PC-3 (cell line): ENCODE data around the gene ZNF491. TPM values are rescaled to one million over a fixed set of nuclear protein-coding genes. Genes with fewer than 3 reads are reported as not detected.

Experiments
- ATAC-seq: fragments of 200-7000 bp; cut with Tn5 transposase; 2 replicates; pipeline ENCODE4 v1.9.1; 2020; ENCODE audit warnings: mild to moderate bottlenecking, moderate library complexity
- BruUV-seq: library from RNA; stranded (reverse); fragments of 400-500 nt; replicated peaks from 2 replicates; lab custom pipeline; 2021; lab: Mats Ljungman, UMichigan
- CTCF ChIA-PET: fragments of 300-600 bp; sonication (Branson Sonifier 250); formaldehyde crosslinking; loops from one replicate; lab custom pipeline; 2022; ENCODE audit warnings: antibody characterized with exemption; lab: Charles Lee
- POLR2A ChIA-PET: fragments of 300-600 bp; sonication (Branson Sonifier 250); formaldehyde crosslinking; loops from one replicate; lab custom pipeline; 2022; ENCODE audit warnings: antibody characterized with exemption; ENCODE audit not compliant: unreplicated experiment; lab: Charles Lee
- DNase-seq: peaks from one replicate; pipeline ENCODE4 v3.0.0-alpha.2; 2015
- H2AFZ ChIP-seq: fragments of 300-600 bp; sonication (generic); 2 replicates; pipeline ENCODE4 v1.6.0; 2016; ENCODE audit warnings: antibody characterized with exemption, low read length
- H3F3A ChIP-seq: fragments of 300-600 bp; sonication (generic); one replicate; pipeline ENCODE4 v1.6.0; 2017; ENCODE audit warnings: antibody characterized with exemption, low read length, control low read depth, mild to moderate bottlenecking; ENCODE audit not compliant: unreplicated experiment
- H3K27ac ChIP-seq: fragments of 300-600 bp; sonication (generic); 2 replicates; pipeline ENCODE4 v1.5.1; 2016; ENCODE audit warnings: mild to moderate bottlenecking, low read length
- H3K27me3 ChIP-seq: fragments of 300-600 bp; sonication (generic); 2 replicates; pipeline ENCODE4 v1.6.1; 2016; ENCODE audit warnings: low read length, mixed read lengths
- H3K36me3 ChIP-seq: fragments of 300-600 bp; sonication (generic); 2 replicates; pipeline ENCODE4 v1.6.1; 2016; ENCODE audit warnings: low read depth, mixed run types, low read length, mixed read lengths
- H3K4me1 ChIP-seq: fragments of 300-600 bp; sonication (generic); 2 replicates; pipeline ENCODE4 v1.5.1; 2016; ENCODE audit warnings: low read length; ENCODE audit not compliant: insufficient read depth
- H3K4me2 ChIP-seq: fragments of 300-600 bp; sonication (generic); 2 replicates; pipeline ENCODE4 v1.6.0; 2016; ENCODE audit warnings: low read length
- H3K4me3 ChIP-seq: fragments of 300-600 bp; sonication (generic); 2 replicates; pipeline ENCODE4 v1.5.1; 2016; ENCODE audit warnings: mild to moderate bottlenecking, low read length, mixed read lengths
- H3K79me2 ChIP-seq: fragments of 300-600 bp; sonication (generic); 2 replicates; pipeline ENCODE4 v1.6.1; 2017; ENCODE audit warnings: low read length, mixed read lengths
- H3K9ac ChIP-seq: fragments of 300-600 bp; sonication (generic); 2 replicates; pipeline ENCODE4 v1.6.0; 2016; ENCODE audit warnings: mild to moderate bottlenecking, low read length
- H3K9me2 ChIP-seq: fragments of 300-600 bp; sonication (generic); replicated peaks from 2 replicates; pipeline ENCODE4 v1.6.1; 2016; ENCODE audit warnings: mixed run types, low read length, mixed read lengths
- H3K9me3 ChIP-seq: fragments of 300-600 bp; sonication (generic); 2 replicates; pipeline ENCODE4 v1.6.1; 2016; ENCODE audit warnings: low read length, mixed read lengths
- H4K20me1 ChIP-seq: fragments of 300-600 bp; sonication (generic); 2 replicates; pipeline ENCODE4 v1.6.1; 2016; ENCODE audit warnings: low read length, mixed read lengths
- CTCF ChIP-seq: fragments of 300-600 bp; sonication (generic); conservative IDR thresholded peaks from 2 replicates; pipeline ENCODE4 v1.5.1; 2017; ENCODE audit warnings: antibody characterized with exemption, low read depth, mild to moderate bottlenecking, low read length
- EZH2 ChIP-seq: fragments of 300-600 bp; sonication (generic); IDR thresholded peaks from one replicate; pipeline ENCODE4 v1.6.1; 2017; ENCODE audit warnings: antibody characterized with exemption, mild to moderate bottlenecking, low read length; ENCODE audit not compliant: unreplicated experiment
- EZH2phosphoT487 ChIP-seq: fragments of 300-600 bp; sonication (generic); IDR thresholded peaks from 2 replicates; pipeline ENCODE4 v1.6.1; 2018; ENCODE audit warnings: mild to moderate bottlenecking, antibody characterized with exemption, low read length, borderline replicate concordance
- intact Hi-C: fragments of 100-400 bp; cut with micrococcal nuclease; formaldehyde crosslinking; loops from 2 replicates; pipeline ENCODE4 v1.9.0; 2023
- total RNA-seq: library from RNA; depleted of rRNA; stranded (reverse); fragments of >200 nt; gene quantifications from 2 replicates; pipeline ENCODE4 v1.2.3, GENCODE V29; 2014

ZNF491 gene
- total RNA-seq, 1 experiment from 2014 or later: 0.47 TPM

DNA sequence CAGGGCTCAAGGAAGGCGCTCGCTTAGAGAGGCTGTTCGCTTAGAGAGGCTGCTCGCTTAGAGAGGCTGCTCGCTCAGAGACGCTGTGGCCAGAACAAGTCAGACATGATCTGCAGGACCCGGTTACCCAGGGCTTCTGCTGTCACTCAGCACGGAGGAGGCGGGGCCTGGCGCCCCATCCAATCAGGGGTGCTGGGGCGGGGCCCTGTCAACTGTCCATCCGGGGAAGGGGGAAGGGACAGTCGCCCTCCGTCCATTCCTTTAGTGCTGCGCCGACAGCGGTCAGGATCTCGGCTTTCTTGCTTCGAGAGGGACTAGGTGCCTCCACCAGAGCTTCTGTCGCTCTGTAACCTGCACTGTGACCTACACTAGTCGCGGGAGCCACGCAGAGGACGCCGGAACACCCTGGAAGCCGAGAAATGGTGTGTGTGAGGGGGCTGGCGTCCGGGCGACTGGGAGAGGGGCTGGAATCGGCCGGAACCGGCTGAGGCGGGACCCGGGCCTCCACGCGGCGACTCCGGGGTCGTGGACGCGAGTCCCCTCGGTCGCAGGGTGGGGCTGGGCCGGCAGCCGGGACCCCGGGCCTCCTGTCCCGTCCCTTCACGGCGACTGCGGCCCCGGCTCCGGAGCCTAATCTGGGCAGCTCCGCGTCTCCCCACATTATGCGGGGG is 15.8 kb downstream of the ZNF491 start, which contains the start of gene ZNF440:
Gene ZNF440 (plus strand): TSS at position 245 of the 671 bp plus-strand sequence. CDS start 175 bp downstream, at position 420.
- no peaks in the 10 kb centered on the region for H3K9me2 ChIP-seq
- no peaks in the 10 kb centered on the region; the same call in 1 of the 2 replicates for H3K4me1 ChIP-seq
- no peaks in the 10 kb centered on the region for H4K20me1 ChIP-seq
- ChIA-PET CTCF (interaction anchor here (1.8 kb wide), 1 partner anchor 17 kb away, joined by 17 read pairs; no protein-coding TSS in a partner anchor), POLR2A (interaction anchor here (0.5 to 0.6 kb wide), 2 partner anchors 17 to 945 kb away, joined by 3 to 5 read pairs; no protein-coding TSS in a partner anchor)
- TF ChIP-seq CTCF (no peak), EZH2 (no peak), EZH2phosphoT487 (no peak)
- DNase-seq (peak; percentile 98), ATAC-seq (peak; percentile 99)
- no peaks in the 10 kb centered on the region for H3K27me3 ChIP-seq
- H3K9ac ChIP-seq: peak within 1 kb of the TSS; percentile 62
- intact Hi-C loops: no loop called here
- peak within 1 kb of the TSS; percentile 91 for H2AFZ ChIP-seq
- H3K4me2 ChIP-seq: peak within 1 kb of the TSS; percentile 86
- no peak within 1 kb of the TSS for H3K27ac ChIP-seq
- peaks cover 16% of the 10 kb centered on the region; the same call in 1 of the 2 replicates for H3K9me3 ChIP-seq
- H3K79me2 ChIP-seq: peaks cover 17% of the 10 kb centered on the region
- TSS peak; percentile 64 for BruUV-seq
- H3K4me3 ChIP-seq: peak within 1 kb of the TSS; percentile 78
- H3F3A ChIP-seq: no peaks in the 10 kb centered on the region
- H3K36me3 ChIP-seq: peaks cover 24% of the 10 kb centered on the region

GRCh38 chr19:11814700-11815035 is 16.3 kb downstream of the ZNF491 start:
- no peak overlapping the region for H3K27ac ChIP-seq
- no peaks in the 10 kb centered on the region for H3K9me2 ChIP-seq
- peak overlapping the region; percentile 86 for H3K4me2 ChIP-seq
- no peaks in the 10 kb centered on the region for H3F3A ChIP-seq
- peak overlapping the region; percentile 91 for H2AFZ ChIP-seq
- H3K4me1 ChIP-seq: no peaks in the 10 kb centered on the region; the same call in 1 of the 2 replicates
- H3K9ac ChIP-seq: peak overlapping the region; percentile 62
- no peaks in the 10 kb centered on the region for H3K27me3 ChIP-seq
- ATAC-seq: peak; percentile 41
- peak overlapping the region; percentile 78 for H3K4me3 ChIP-seq
- intact Hi-C loops: no loop called here
- no peaks in the 10 kb centered on the region for H4K20me1 ChIP-seq
- ChIA-PET CTCF (interaction anchor here (1.8 kb wide), 1 partner anchor 17 kb away, joined by 17 read pairs; no protein-coding TSS in a partner anchor), POLR2A (interaction anchor here (0.6 kb wide), 1 partner anchor 17 kb away, joined by 5 read pairs; no protein-coding TSS in a partner anchor)
- TF ChIP-seq CTCF: no peak
- no peak for TF ChIP-seq EZH2phosphoT487
- TF ChIP-seq EZH2: no peak
- peaks cover 29% of the 10 kb centered on the region for H3K36me3 ChIP-seq
- BruUV-seq: TSS peak; percentile 37
- peaks cover 15% of the 10 kb centered on the region; the same call in 1 of the 2 replicates for H3K9me3 ChIP-seq
- peaks cover 17% of the 10 kb centered on the region for H3K79me2 ChIP-seq
- DNase-seq: peak; percentile 50
